GM20000 (cell line): Measurements from ENCODE around the gene PJA2.

Experiments
- DNase-seq: peaks from one replicate; pipeline ENCODE4 v3.0.0; 2012; ENCODE audit warnings: low spot score
- CTCF ChIP-seq: IDR thresholded peaks from 2 replicates; pipeline ENCODE4 v1.5.1; 2012; ENCODE audit warnings: mild to moderate bottlenecking, control low read depth; ENCODE audit errors: extremely low read depth, missing control alignments

Gene PJA2

GRCh38 chr5:109413458-109413857 is 3.7 kb upstream of the PJA2 start:
- DNase-seq = no peak
- TF ChIP-seq CTCF = no peak

GRCh38 chr5:109412981-109413402 is 3.2 kb upstream of the PJA2 start:
- TF ChIP-seq CTCF = no peak
- DNase-seq = no peak

DNA sequence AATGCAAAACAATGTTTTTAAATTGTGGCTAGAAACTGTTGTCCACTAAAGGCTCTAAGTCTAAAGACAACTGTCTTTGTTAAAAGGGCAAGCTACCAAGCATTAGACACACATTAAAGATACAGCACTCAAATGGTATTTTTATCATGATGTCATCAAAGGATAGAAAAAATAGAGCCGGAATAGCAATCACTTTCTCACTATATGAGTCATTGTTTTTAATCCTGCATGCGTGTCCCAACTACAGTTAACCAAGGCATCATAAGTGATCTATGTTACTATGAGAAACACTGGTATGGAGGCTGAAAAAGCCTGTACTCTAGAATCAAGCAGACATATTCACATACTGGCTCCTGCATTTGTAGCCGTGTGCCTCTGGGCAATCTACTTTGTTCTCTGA is 1.9 kb upstream of the PJA2 start:
- TF ChIP-seq CTCF = no peak
- DNase-seq = no peak

DNA sequence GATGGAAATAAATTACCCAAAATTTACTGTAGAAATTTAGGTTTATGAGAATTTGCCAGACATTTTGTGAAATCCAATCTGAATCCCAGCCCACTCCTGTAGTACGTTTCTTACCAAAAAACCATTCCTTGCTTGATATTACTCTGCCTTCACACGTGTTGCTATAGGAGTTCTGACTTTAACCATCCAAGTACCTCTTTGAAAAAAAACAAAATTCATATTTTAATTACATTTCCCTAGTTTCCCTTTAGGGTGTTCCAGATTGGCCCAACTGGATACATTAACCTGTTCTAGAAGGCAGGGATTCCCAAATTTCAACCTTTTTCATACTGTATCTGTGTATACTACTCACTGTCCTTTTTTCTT is 1.4 kb upstream of the PJA2 start:
- no peak for TF ChIP-seq CTCF
- DNase-seq = no peak

DNA sequence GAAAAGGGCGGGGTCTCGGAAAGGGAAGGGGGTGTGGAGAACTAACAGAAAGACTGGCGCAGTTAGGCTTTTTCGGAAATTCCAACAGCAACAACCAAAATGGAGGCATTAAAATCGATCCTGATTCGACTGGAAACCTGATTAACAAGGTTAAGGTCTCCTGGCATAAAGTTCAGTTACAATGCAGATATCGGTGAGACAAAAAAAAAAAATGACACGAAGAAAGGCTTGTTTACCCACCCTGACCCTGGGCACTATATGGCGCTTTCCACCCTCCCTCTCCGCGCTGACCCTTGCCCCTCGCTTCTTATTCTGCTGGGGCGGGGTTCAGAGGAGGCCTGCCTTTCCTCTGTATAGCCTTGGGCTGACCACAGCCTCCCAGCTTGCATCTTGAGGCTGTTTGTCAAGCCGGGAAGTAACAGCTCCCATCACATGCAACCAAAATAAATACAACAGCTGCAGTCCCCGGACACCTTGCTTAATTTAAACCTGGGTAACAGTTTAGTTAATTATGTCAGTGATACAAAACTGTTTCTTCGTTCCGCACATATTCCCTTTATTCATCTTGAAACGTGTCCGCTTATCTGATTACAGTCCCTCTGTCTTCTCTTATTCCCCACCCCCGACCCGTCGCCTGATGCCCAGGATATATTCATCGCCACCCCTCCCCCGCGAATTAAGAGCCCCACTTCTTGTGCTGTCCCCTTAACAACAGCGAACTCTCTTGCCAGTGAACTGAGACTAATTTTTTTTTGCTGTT is 795 bp upstream of the PJA2 start:
- peak; percentile 27 for DNase-seq
- TF ChIP-seq CTCF = no peak

GRCh38 chr5:109408991-109409843 is 557 bp downstream of the PJA2 start:
- peak; percentile 66 for DNase-seq
- no peak for TF ChIP-seq CTCF

DNA sequence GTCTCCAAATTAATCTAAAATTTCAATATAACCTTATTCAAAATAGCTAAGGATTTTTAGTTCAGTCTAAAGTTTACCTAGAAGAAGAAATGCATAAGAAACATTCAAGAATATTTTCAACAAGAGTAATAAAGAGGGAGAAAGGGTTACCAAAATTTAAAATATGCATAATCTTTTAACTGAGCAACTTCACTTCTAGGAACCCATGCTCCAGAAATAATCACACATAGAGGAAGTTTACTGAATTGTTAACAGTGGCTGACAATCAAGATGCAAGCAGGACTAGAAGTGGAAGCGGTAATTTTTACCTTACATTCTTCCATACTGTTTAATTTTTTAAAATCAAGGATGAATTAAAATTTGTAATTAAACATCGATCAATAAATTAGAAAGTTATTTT is 1.9 kb downstream of the PJA2 start:
- peak; percentile 9 for DNase-seq
- no peak for TF ChIP-seq CTCF
